ENCODE measurements around the gene ZC2HC1C.

- TF ChIP-seq, protein P1, sequence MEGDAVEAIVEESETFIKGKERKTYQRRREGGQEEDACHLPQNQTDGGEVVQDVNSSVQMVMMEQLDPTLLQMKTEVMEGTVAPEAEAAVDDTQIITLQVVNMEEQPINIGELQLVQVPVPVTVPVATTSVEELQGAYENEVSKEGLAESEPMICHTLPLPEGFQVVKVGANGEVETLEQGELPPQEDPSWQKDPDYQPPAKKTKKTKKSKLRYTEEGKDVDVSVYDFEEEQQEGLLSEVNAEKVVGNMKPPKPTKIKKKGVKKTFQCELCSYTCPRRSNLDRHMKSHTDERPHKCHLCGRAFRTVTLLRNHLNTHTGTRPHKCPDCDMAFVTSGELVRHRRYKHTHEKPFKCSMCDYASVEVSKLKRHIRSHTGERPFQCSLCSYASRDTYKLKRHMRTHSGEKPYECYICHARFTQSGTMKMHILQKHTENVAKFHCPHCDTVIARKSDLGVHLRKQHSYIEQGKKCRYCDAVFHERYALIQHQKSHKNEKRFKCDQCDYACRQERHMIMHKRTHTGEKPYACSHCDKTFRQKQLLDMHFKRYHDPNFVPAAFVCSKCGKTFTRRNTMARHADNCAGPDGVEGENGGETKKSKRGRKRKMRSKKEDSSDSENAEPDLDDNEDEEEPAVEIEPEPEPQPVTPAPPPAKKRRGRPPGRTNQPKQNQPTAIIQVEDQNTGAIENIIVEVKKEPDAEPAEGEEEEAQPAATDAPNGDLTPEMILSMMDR (IDR thresholded peaks at IDR 0.05) = no peak
- no peak for TF ChIP-seq POLR2A (IDR thresholded peaks at IDR 0.05)
Observed at GRCh38 chr14:75060420-75060819, 9.0 kb upstream of the ZC2HC1C start.

All from testis (tissue), 2 donors.